GM21619 (cell line): ENCODE measurements around the gene SHD.
"Not testable (repeated sequence)": the region's sequence is repeated elsewhere in the genome, so short reads cannot be mapped to it uniquely, and the experiment has no call there.

Source experiments
- ATAC-seq: cut with Tn5 transposase; IDR thresholded peaks from one replicate; pipeline ENCODE4 v1.9.1; 2021; ENCODE audit not compliant: unreplicated experiment

SHD gene, protein sequence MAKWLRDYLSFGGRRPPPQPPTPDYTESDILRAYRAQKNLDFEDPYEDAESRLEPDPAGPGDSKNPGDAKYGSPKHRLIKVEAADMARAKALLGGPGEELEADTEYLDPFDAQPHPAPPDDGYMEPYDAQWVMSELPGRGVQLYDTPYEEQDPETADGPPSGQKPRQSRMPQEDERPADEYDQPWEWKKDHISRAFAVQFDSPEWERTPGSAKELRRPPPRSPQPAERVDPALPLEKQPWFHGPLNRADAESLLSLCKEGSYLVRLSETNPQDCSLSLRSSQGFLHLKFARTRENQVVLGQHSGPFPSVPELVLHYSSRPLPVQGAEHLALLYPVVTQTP

GRCh38 chr19:4278419-4279266 lies at the start of gene SHD:
Gene SHD, plus strand, starts transcription at chr19:4279266. Its CDS starts 798 bp downstream, at chr19:4280064.
- no peak for ATAC-seq

GRCh38 chr19:4230237-4230636 lies 48.8 kb upstream of the SHD start:
- not testable (repeated sequence) for ATAC-seq

DNA sequence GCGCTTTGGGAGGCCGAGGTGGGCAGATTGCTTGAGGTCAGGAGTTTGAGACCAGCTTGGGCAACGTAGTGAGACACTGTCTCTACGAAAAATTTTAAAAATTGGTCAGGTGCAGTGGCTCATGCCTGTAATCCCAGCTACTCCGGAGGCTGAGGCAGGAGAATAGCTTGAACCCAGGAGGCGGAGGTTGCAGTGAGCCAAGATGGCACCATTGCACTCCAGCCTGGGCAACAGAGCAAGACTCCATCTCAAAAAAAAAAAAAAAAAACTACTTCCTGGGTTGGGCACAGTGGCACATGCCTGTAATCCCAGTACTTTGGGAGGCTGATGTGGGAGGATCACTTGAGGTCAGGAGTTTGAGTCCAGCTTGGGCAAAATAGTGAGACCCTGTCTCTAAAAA lies 47.5 kb upstream of the SHD start:
- ATAC-seq, result not testable (repeated sequence)

DNA sequence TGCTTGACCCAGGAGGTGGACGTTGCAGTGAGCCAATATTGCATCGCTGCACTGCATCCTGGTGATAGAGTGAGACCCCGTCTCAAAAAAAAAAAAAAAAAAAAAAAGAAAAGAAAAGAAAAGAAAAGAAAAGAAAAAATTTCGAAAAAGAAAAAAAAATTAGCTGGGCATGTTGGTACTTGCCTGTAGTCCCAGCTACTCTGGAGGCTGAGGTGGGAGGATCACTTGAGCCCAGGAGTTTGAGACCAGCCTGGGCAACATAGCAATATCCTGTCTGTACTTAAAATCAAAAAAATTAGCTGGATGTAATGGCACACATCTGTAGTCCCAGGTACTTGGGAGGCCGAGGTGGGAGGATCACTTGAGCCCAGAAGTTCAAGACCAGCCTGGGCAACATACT lies 46.9 kb upstream of the SHD start:
- ATAC-seq, result not testable (repeated sequence)

DNA sequence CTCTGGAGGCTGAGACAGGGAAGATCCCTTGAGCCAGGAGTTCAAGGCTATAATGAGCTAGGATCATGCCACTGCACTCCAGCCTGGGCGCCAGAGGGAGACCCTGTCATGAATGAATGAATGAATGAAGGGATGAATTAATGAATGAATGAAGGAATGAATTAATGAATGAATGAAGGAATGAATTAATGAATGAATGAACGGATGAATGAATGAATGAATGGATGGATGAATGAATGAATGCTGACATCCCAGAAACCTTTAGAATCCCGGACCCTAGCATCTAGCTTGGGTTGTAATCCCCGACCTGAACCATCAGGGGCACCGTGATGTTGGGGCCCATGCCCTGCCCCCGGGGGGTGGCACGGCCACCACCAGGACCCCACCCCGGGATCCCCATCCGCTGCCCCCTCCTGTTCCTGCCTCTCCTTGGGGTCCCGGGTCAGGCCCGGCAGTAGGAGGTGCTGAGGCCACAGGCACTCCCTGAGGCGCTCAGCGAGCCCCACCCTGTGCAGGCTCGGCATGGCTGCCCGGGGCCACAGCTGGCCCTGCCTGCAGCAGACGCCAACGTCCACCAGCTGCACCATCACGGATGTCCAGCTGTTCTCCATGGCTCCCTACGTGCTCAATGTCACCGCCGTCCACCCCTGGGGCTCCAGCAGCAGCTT lies 46.3 kb upstream of the SHD start:
- ATAC-seq, result no peak

- no peak for ATAC-seq
Observed at GRCh38 chr19:4233282-4233853, 45.7 kb upstream of the SHD start.

GRCh38 chr19:4234142-4234861 lies 44.8 kb upstream of the SHD start:
- ATAC-seq, result no peak

DNA sequence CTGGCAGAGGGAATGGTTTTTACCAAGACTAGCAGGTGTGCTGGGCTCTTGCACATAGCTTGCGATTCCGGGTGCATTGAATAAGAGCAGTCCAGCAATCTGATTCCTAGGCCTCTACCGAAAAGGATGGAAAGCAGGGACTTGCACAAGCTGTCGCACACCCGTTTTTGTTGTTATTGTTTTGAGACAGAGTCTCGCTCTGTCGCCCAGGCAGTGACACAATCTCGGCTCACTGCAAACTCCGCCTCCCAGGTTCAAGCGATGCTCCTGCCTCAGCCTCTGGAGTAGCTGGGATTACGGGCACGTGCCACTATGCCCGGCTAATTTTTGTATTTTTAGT lies 44.2 kb upstream of the SHD start:
- ATAC-seq, result no peak

- ATAC-seq, result not testable (repeated sequence)
Observed at GRCh38 chr19:4237510-4237909, 41.6 kb upstream of the SHD start.

DNA sequence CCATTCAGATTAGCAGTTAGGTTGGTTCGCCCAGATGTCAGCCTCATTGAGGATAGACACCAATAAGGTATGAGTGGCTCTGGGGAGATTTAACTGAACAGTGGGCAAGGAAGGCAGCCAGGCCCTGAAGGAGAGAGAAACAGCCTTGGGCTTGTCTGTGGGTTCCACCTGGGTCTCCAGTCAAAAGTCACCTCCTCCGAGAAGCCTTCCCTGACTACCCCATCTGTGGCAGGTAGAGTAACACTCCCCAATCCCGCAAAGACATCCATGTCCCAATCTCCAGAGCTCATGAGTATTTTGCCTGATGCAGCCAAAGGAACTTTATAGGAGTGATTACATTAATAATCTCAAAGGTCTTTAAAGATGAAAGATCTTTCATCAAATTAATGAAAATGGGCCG lies 40.2 kb upstream of the SHD start:
- no peak for ATAC-seq

- ATAC-seq, result no peak
Observed at GRCh38 chr19:4241824-4242430, 37.1 kb upstream of the SHD start.

DNA sequence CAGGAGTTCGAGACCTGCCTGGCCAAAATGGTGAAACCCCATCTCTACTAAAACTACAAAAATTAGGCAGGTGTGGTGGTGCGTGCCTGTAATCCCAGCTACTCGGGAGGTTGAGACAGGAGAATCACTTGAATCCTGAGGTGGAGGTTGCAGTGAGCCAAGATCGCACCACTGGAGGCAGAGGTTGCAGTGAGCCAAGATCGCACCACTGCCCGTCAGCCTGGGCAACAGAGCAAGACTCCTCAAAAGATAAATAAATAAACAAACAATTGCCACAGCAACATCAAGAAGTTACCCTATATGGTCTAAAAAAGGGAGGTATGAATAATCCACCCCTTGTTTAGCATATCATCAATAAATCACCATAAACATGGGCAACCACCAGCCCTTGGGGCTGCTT lies 33.1 kb upstream of the SHD start:
- not testable (repeated sequence) for ATAC-seq

DNA sequence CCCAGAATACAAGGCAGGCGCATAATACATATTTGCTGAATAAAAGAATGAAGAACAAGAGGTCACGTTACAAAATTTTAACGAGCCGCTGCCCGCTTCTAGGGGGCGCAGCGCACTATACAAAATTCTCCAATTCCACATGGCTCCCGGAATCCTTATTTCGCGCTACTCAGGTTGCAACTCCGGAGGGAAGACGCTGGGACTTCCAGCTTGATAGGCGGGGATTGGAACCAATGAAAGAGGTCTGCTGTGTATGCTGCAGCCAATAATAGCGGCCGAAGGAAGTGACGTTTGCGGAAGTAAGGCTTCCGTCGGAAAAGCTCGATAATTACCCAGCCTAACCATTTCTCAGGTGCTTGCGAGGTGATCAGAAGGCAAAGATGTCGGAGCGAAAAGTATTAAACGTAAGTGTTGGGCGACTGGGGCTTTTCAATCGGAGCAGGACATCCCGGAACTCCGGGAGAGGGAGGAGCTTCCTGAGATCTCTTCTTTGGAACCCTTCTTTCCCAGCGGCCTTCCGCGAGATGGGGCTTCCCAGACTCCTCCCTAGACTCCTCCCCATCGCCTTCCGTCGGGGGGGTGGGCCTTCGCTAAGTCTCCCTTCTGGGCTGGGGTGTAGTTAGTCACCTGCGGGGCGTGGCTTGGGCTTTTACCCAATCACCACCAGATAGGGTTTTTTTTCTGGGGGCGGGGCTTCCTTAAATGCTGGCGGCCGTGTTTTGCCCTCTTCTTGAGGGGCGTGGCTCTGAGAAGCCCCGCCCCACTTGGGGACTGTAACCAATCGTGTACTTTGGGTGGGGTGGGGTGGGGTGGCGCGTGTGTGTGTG lies 32.1 kb upstream of the SHD start, which contains the start of gene YJU2:
YJU2 (plus strand) TSS at position 314 of the 827 bp plus-strand sequence; CDS start at position 381, 67 bp downstream.
- peak; percentile 78 for ATAC-seq

GRCh38 chr19:4256563-4256962 lies 22.5 kb upstream of the SHD start:
- ATAC-seq, result no peak

GRCh38 chr19:4257025-4257424 lies 22.0 kb upstream of the SHD start:
- no peak for ATAC-seq

DNA sequence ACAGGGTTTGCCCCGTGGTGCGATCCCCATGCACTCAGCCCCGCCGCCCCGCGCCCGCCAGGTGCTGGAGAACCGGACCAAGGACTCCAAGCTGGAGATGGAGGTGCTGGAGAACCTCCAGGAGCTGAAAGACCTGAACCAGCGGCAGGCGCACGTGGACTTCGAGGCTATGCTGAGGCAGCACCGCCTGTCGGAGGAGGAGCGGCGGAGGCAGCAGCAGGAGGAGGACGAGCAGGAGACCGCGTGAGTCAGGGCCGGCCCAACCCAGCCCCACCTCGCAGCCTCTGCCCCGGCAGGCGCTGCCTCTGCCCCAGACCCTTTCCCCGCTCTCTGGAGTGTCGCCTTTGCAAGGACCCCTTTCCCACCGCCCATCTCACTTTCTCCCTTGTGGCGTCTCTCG lies 20.9 kb upstream of the SHD start:
- ATAC-seq, result no peak

GRCh38 chr19:4260613-4261191 lies 18.4 kb upstream of the SHD start:
- no peak for ATAC-seq

- no peak for ATAC-seq
Observed at GRCh38 chr19:4264812-4265211, 14.3 kb upstream of the SHD start.
